AG04450 (cell line): ENCODE data around the gene TMEM14C. TPM values are rescaled to one million over a fixed set of nuclear protein-coding genes. Genes with fewer than 3 reads are reported as not detected.
A peak's percentile ranks its signal among the peaks of the same experiment; 100 is the strongest.

Source experiments
- CTCF ChIA-PET: fragments of 300-600, 350-600 bp; formaldehyde crosslinking; extraction: SDS; loops from one replicate; lab custom pipeline; 2022; ENCODE audit warnings: antibody characterized with exemption, inconsistent platforms; lab: Charles Lee
- POLR2A ChIA-PET: fragments of 350-600 bp; formaldehyde crosslinking; extraction: SDS; loops from one replicate; lab custom pipeline; 2021; ENCODE audit warnings: antibody characterized with exemption, inconsistent platforms; lab: Yijun Ruan, JAX
- DNase-seq: peaks from one replicate; pipeline ENCODE4 v3.0.0-alpha.2; 2011; ENCODE audit warnings: low read depth, low spot score
- H3K27ac ChIP-seq: one replicate; pipeline ENCODE4 v1.5.1; 2012; ENCODE audit warnings: low read depth, low read length, control low read depth
- H3K27me3 ChIP-seq: one replicate; pipeline ENCODE4 v1.6.0; 2012; ENCODE audit warnings: low read length; ENCODE audit not compliant: control insufficient read depth, insufficient read depth
- H3K4me3 ChIP-seq: 2 replicates; pipeline ENCODE4 v1.5.1; 2011; ENCODE audit warnings: mild to moderate bottlenecking, low read depth, low read length, control low read depth
- H3K9me3 ChIP-seq: 2 replicates; pipeline ENCODE4 v1.5.1; 2012; ENCODE audit warnings: low read length; ENCODE audit not compliant: control insufficient read depth, insufficient read depth
- CTCF ChIP-seq: IDR thresholded peaks from 2 replicates; pipeline ENCODE4 v1.5.1; 2011; ENCODE audit warnings: low read depth, low read length, control low read depth, inconsistent platforms
- polyA plus RNA-seq: library from polyadenylated mRNA; depleted of rRNA; stranded (reverse); fragments of >200 nt; gene quantifications from 2 replicates; pipeline ENCODE4 v1.2.3, GENCODE V29; 2011

TMEM14C gene
- polyA plus RNA-seq, 1 experiment, result 385 TPM

- Histone ChIP-seq H3K27me3 (no peaks in the 10 kb centered on the region), H3K27ac (no peak overlapping the region), H3K9me3 (no peaks in the 10 kb centered on the region), H3K4me3 (no peak overlapping the region)
- TF ChIP-seq CTCF, result no peak
- CTCF ChIA-PET, result interaction anchor here (0.7 kb wide), 1 partner anchor 10 kb away, joined by 3 read pairs; no protein-coding TSS in a partner anchor
- POLR2A ChIA-PET, result no interaction called here
- DNase-seq, result no peak
Measured at GRCh38 chr6:10756085-10756484, 33.2 kb downstream of the TMEM14C start.

GRCh38 chr6:10759312-10759839, 36.5 kb downstream of the TMEM14C start:
- H3K9me3 ChIP-seq, result no peaks in the 10 kb centered on the region
- H3K27me3 ChIP-seq, result no peaks in the 10 kb centered on the region
- peak overlapping the region; percentile 67 for H3K27ac ChIP-seq
- ChIA-PET CTCF (interaction anchor here (0.7 to 2.0 kb wide), 13 partner anchors 9 to 825 kb away, joined by 3 to 15 read pairs (median 4); partner anchors contain the start of gene TMEM14B), POLR2A (interaction anchor here (0.5 to 1.0 kb wide), 2 partner anchors 37 to 40 kb away, joined by 4 read pairs; partner anchors contain the start of gene TMEM14C)
- H3K4me3 ChIP-seq, result no peak overlapping the region
- TF ChIP-seq CTCF, result peak; percentile 73
- DNase-seq, result peak; percentile 86

GRCh38 chr6:10759884-10760329, 37.0 kb downstream of the TMEM14C start:
- POLR2A ChIA-PET, result interaction anchor here (0.5 to 1.0 kb wide), 2 partner anchors 37 to 41 kb away, joined by 4 read pairs; partner anchors contain the start of gene TMEM14C
- H3K27ac ChIP-seq, result peak overlapping the region; percentile 67
- no peak for TF ChIP-seq CTCF

GRCh38 chr6:10763006-10763405, 40.1 kb downstream of the TMEM14C start:
- peak; percentile 55 for DNase-seq
- no peaks in the 10 kb centered on the region for H3K27me3 ChIP-seq
- CTCF ChIA-PET, result interaction anchor here (1.2 kb wide), 1 partner anchor 284 kb away, joined by 7 read pairs; no protein-coding TSS in a partner anchor
- POLR2A ChIA-PET, result no interaction called here
- TF ChIP-seq CTCF, result no peak
- H3K9me3 ChIP-seq, result no peaks in the 10 kb centered on the region
- H3K4me3 ChIP-seq, result no peak overlapping the region
- H3K27ac ChIP-seq, result no peak overlapping the region

More at GRCh38 chr6:10759884-10760329, 37.0 kb downstream of the TMEM14C start:
- no peaks in the 10 kb centered on the region for H3K9me3 ChIP-seq
- CTCF ChIA-PET, result interaction anchor here (0.7 to 2.0 kb wide), 13 partner anchors 9 to 1652 kb away, joined by 3 to 15 read pairs (median 4); partner anchors contain the start of gene TMEM14B
- peak; percentile 33 for DNase-seq
- no peak overlapping the region for H3K4me3 ChIP-seq
- H3K27me3 ChIP-seq, result no peaks in the 10 kb centered on the region

- no peak overlapping the region for H3K4me3 ChIP-seq
- H3K27ac ChIP-seq, result no peak overlapping the region
- POLR2A ChIA-PET, result no interaction called here
- no peak for TF ChIP-seq CTCF
- CTCF ChIA-PET, result interaction anchor here (1.1 kb wide), 1 partner anchor 10 kb away, joined by 3 read pairs; no protein-coding TSS in a partner anchor
- no peaks in the 10 kb centered on the region for H3K9me3 ChIP-seq
- DNase-seq, result no peak
- H3K27me3 ChIP-seq, result no peaks in the 10 kb centered on the region
Measured at GRCh38 chr6:10769419-10769818, 46.5 kb downstream of the TMEM14C start.
